GM12891 (cell line): ENCODE measurements around the gene RIN2.

Experiments
- PAX5 ChIP-seq: IDR thresholded peaks from 2 replicates; pipeline ENCODE4 v1.6.1; 2011; ENCODE audit warnings: low read length, moderate library complexity, mild to moderate bottlenecking; ENCODE audit not compliant: insufficient read depth, severe bottlenecking
- POLR2A ChIP-seq: IDR thresholded peaks from 2 replicates; pipeline ENCODE4 v1.6.1; 2011; ENCODE audit warnings: low read depth, low read length, control low read depth
- POLR2AphosphoS5 ChIP-seq: IDR thresholded peaks from 2 replicates; pipeline ENCODE4 v1.6.1; 2011; ENCODE audit warnings: low read depth, low read length, control low read depth
- POU2F2 ChIP-seq: IDR thresholded peaks from 2 replicates; pipeline ENCODE4 v1.6.1; 2011; ENCODE audit warnings: low read depth, mild to moderate bottlenecking, control low read depth, low read length, moderate library complexity
- SPI1 ChIP-seq: IDR thresholded peaks from 2 replicates; pipeline ENCODE4 v1.6.1; 2011; ENCODE audit warnings: low read depth, low read length, control low read depth
- TAF1 ChIP-seq: IDR thresholded peaks from 2 replicates; pipeline ENCODE4 v1.6.1; 2011; ENCODE audit warnings: low read depth, low read length, control low read depth

- TF ChIP-seq POLR2A (no peak), SPI1 (no peak), POLR2AphosphoS5 (no peak), PAX5 (no peak), POU2F2 (no peak), TAF1 (no peak)
These were observed 49.3 kb downstream of the RIN2 start for GRCh38 chr20:19807191-19807945.
